Measurements from ENCODE around the gene TAF1.

The TAF1 gene

DNA sequence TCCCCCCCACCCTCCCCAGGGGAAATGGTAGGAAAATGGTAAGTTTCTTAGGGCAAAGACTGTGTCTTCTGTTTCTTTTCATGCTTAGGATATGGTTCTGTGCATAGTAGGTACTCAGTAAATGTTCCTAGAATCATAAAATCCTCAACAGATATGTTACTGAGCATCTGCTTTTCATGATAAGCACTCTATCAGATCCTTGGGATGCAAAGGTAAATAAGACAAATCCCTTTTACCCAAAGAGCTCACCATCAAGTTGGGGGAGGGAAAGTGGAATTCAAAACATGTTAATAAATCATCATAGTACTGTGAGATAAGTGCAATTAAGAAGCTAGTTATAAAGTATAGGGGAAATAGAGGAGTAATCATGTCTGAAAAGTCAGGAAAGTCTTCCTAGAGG is 98.8 kb downstream of the TAF1 start:
- TF ChIP-seq CTCF (IDR thresholded peaks at IDR 0.05) = no peak

- TF ChIP-seq CTCF (IDR thresholded peaks at IDR 0.05) = no peak
These were observed 100.9 kb downstream of the TAF1 start for GRCh38 chrX:71466979-71467523.

- TF ChIP-seq CTCF (IDR thresholded peaks at IDR 0.05) = no peak
These were observed 109.8 kb downstream of the TAF1 start for GRCh38 chrX:71475785-71476540.

- TF ChIP-seq CTCF (IDR thresholded peaks at IDR 0.05) = no peak
These were observed 116.2 kb downstream of the TAF1 start for GRCh38 chrX:71482228-71482958.

GRCh38 chrX:71487814-71488213 is 121.7 kb downstream of the TAF1 start:
- no peak for TF ChIP-seq CTCF (IDR thresholded peaks at IDR 0.05)

GRCh38 chrX:71489540-71489939 is 123.4 kb downstream of the TAF1 start:
- TF ChIP-seq CTCF (IDR thresholded peaks at IDR 0.05) = no peak

DNA sequence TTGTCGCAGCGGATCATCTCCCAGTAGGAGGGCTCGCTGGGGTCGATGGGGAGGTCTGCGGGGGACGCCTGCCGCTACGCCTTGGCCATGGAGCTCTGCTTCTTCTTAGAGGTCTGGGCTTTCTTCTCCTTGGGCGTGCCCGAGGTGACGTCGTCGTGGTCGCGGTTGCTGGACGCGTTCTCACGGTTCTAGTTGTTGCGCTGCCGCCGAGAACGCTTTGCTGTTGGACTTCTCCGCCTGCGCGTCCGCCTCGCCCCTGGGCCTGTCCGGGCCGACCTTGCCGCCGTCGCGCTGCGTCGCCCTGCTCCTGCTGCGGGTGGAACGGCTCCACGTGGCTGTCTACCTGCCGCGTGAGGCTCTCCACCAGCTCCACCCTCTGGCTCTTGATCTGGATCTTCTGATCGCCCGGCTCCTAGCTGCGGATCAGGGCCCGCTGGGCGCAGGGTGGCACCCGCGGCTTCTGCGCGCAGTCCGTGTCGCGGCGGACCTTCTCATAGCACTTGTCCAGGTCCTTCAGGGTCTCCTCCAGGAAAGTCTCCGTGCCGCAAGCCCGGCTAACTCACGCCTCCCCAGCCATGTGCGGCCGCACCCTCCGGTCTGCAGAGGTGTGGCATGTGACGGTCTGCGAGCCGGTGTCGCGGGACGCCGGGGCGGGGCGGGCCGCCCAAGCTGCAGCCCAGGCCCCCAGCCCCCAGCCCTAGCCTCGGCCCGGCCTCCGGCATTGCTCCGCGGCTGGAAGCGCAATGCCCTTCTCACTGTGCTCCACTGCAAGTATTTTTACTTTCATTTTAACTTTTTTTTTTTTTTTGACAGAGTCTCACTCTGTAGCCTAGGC is 126.3 kb downstream of the TAF1 start:
- no peak for TF ChIP-seq CTCF (IDR thresholded peaks at IDR 0.05)

Measured in LNCAP (cell line).